SK-N-SH (cell line): Measurements from ENCODE around the gene THBS1.

Experiments used
- CHD2 ChIP-seq: fragments of 150-350 bp; IDR thresholded peaks from 2 replicates; pipeline ENCODE4 v1.6.1; 2018; ENCODE audit warnings: low read length; ENCODE audit not compliant: partially characterized antibody
- CTCF ChIP-seq: fragments of 200-600 bp; sonication (generic); IDR thresholded peaks from 2 replicates; pipeline ENCODE4 v1.6.1; 2017; ENCODE audit warnings: antibody characterized with exemption, mild to moderate bottlenecking, moderate library complexity
- EP300 ChIP-seq, 2 experiments: IDR thresholded peaks; 2 replicates each; pipeline versions ENCODE4 v1.4.0 to v1.6.1; 2012; ENCODE audit warnings: borderline replicate concordance in 1 of 2, low read depth in 1 of 2, low read length in 1 of 2
- NRF1 ChIP-seq: IDR thresholded peaks from 2 replicates; pipeline ENCODE4 v1.6.1; 2012; ENCODE audit warnings: low read depth, mild to moderate bottlenecking, low read length
- POLR2AphosphoS5 ChIP-seq: IDR thresholded peaks from 2 replicates; pipeline ENCODE4 v1.6.1; 2012; ENCODE audit warnings: low read depth, low read length
- REST ChIP-seq: IDR thresholded peaks from 2 replicates; pipeline ENCODE4 v1.6.1; 2012; ENCODE audit warnings: mild to moderate bottlenecking, low read depth, low read length, moderate library complexity
- RXRA ChIP-seq: IDR thresholded peaks from 2 replicates; pipeline ENCODE4 v1.4.0; 2012; ENCODE audit warnings: low read depth, mild to moderate bottlenecking, borderline replicate concordance
- SIN3A ChIP-seq: IDR thresholded peaks from 2 replicates; pipeline ENCODE4 v1.6.1; 2012; ENCODE audit warnings: low read depth, mild to moderate bottlenecking, low read length, moderate library complexity, borderline replicate concordance
- TCF12 ChIP-seq: IDR thresholded peaks from 2 replicates; pipeline ENCODE4 v1.4.0; 2012
- USF1 ChIP-seq: IDR thresholded peaks from 2 replicates; pipeline ENCODE4 v1.4.0; 2012; ENCODE audit warnings: low read depth, borderline replicate concordance
- YY1 ChIP-seq: IDR thresholded peaks from 2 replicates; pipeline ENCODE4 v1.4.0; 2012; ENCODE audit warnings: low read depth, mild to moderate bottlenecking

GRCh38 chr15:39613861-39614260, 33.0 kb downstream of the THBS1 start:
- no peak for TF ChIP-seq USF1
- TF ChIP-seq TCF12 = no peak
- TF ChIP-seq CTCF = no peak
- TF ChIP-seq RXRA = no peak
- TF ChIP-seq YY1 = no peak
- no peak for TF ChIP-seq CHD2
- no peak for TF ChIP-seq POLR2AphosphoS5
- no peak for TF ChIP-seq SIN3A
- no peak for TF ChIP-seq EP300 (IDR thresholded peaks at IDR 0.05; ENCODE audit: borderline replicate concordance in 1 of 2, low read depth in 1 of 2, low read length in 1 of 2)
- no peak for TF ChIP-seq NRF1
- no peak for TF ChIP-seq REST
